T-helper 2 cell treated with Interferon-gamma antibody and Interleukin-4, amounts not matched to agents 100 ng/mL and 5 ng/mL, for 36 hours (primary cell): ENCODE results near the gene COL27A1. TPM values are rescaled to one million over a fixed set of nuclear protein-coding genes. Genes with fewer than 3 reads are reported as not detected.
"Not testable (repeated sequence)": the region's sequence is repeated elsewhere in the genome, so short reads cannot be mapped to it uniquely, and the experiment has no call there.

Source experiments
- intact Hi-C: fragments of 100-400 bp; cut with micrococcal nuclease; formaldehyde crosslinking; loops from one replicate; pipeline ENCODE4 v1.15.1; 2023
- total RNA-seq: library from RNA; stranded (reverse); gene quantifications from 2 replicates; pipeline ENCODE4 v1.2.3, GENCODE V29; 2022

Gene COL27A1
- total RNA-seq, 1 donor from 2014 or later: 0.50 TPM

- intact Hi-C loops: not testable (repeated sequence)
These were observed 178.4 kb downstream of the COL27A1 start for GRCh38 chr9:114333718-114334117.

DNA sequence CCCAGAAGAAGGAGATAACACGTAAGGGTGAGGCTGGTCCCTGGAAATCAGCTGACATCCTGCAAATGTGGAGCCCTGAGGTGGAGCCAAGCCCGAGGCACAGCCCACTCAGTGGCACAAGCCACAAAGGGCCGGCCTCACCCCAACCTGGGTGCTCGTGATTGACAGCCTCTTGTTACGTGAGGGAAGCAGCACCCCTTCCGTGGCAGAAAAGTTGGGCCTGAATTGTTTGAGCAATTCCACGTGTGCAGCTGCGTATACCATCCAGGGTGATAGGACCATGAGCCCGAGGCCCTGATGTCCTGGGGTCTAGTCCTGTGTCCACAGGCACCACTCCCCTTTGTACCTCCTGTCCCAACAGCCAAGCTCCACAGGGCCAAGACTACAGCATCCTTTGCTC lies 179.2 kb downstream of the COL27A1 start:
- intact Hi-C loops: no loop called here

DNA sequence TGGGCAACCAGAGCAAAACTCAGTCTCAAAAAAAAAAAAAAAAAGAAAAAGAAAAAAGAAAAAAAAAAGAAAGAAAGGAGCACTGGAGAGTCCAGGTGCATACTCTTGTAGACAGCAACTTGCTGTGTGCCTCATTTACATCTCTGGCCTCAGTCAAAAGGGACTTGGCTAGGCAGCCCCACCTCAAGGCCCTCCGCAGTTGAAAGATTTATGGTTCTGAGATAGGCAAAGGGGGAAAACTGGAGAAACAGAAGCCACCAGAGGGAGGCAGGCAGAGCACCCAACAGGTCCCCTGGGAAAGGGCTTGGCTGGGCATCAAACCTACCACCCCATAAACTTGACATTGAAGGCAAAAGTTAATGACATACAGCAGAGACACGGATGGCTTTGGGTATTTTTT lies 180.4 kb downstream of the COL27A1 start:
- intact Hi-C loops: no loop called here

DNA sequence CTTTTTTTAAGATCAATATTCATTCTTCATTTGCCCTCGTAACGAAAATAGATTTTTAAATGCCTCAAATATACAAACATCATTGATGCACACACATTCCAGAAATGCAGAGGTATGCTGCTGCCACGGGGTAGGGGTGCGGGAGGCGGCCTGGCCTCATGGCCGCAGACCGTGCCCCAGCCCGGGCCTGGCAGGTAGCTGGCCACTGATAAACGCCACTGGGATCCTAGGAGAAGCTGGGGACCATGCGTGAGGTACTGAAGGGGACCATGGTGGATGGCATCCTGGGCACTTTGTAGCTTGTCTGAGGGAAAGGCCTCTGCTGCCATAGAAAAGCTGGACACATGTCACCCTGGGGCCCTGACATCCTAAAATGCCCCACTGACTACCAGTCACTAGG lies 180.8 kb downstream of the COL27A1 start:
- intact Hi-C loops: no loop called here

- intact Hi-C loops: no loop called here
These were observed 181.5 kb downstream of the COL27A1 start for GRCh38 chr9:114336699-114337395.

DNA sequence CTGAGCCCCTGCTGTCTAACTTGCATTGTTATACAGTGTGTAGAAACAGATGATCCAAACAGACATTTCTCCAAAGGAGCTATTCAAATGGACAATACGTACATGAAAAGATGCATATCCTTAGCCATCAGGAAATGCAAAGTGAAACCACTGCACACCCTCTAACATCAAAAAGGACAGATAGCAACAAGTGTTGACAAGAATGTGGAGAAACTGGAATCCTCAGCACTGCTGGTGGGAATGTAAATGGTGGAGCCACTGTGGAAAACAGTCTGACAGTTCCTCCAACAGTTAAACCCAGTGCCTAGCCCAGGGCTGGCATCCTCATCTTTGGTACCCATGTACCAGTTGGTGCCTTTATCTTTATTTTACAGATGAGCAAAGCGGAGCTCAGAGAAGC lies 182.8 kb downstream of the COL27A1 start:
- intact Hi-C loops: loop anchor here (2.0 kb wide), 2 partner anchors 169 to 317 kb away; no protein-coding TSS in a partner anchor

GRCh38 chr9:114339130-114339908 lies 184.0 kb downstream of the COL27A1 start:
- intact Hi-C loops: loop anchor here (1.0 to 2.0 kb wide), 4 partner anchors 49 to 315 kb away; no protein-coding TSS in a partner anchor

DNA sequence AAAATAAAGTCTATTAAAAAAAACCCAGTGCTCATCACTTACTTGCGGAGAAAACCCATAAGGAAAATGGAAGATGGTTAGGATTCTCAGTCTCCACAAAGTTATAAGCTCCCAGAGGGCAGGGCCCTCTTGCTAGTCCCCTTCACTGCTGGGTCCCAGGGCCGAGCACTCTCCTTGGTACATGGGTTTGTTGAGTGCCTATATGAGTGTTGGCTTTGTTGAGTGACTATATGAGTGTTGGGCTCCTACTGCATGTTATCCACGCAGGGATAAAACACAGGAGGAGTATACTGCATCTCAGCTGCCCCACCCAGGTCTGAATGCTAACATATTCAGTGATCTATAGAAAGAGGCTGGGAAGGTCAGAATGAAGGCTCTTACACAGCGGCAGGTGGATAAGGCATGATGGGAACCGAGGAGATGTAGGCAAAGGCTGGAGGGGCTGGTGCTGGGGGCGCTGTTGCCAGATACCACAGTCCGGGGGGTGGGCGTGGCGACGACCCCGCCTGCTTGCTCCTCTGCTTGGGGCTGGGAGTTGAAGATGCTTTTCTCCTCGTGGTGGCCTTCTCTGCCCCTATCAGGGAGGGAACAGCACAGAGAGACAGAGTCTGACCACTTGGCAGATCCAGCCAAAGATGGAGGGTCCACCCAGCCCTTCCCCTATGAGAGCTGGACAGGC lies 186.0 kb downstream of the COL27A1 start:
- intact Hi-C loops: no loop called here

GRCh38 chr9:114341991-114342390 lies 186.7 kb downstream of the COL27A1 start:
- intact Hi-C loops: no loop called here

GRCh38 chr9:114342755-114343440 lies 187.6 kb downstream of the COL27A1 start:
- intact Hi-C loops: no loop called here

DNA sequence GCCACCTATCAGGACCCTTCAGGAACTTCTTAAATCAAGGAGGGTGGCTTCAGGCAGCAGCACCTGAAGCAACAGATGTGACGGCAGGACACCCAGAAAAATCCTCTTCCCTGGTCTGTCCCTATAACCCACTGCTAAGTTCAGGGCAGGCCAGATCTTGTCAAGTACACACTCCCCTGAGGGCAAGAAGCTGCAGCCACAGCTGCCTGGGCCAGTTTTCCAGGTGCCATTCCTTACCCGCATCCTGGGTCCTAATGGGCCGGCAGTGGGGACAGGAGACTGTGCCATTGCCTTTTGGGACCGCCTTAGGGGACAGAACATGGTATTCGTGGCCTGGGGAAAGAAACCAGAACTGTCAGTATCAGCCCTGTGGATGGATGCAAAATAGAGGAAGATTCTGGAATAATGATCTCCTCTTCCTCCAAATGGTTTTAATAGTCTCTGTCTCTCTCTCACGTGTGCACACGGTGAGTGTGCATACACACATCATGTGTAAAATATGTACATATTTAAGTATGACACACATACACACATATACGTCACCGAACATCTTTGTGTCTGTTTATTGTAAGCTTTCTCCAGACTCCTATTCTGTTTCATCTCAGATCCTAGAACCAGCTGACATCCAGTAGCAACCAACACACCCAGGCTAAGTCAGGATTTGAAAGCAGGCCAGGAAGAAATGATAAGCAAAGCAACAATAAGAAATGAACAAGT lies 188.3 kb downstream of the COL27A1 start:
- intact Hi-C loops: no loop called here

GRCh38 chr9:114344188-114344566 lies 188.8 kb downstream of the COL27A1 start:
- intact Hi-C loops: no loop called here

GRCh38 chr9:114344692-114345091 lies 189.4 kb downstream of the COL27A1 start:
- intact Hi-C loops: no loop called here

DNA sequence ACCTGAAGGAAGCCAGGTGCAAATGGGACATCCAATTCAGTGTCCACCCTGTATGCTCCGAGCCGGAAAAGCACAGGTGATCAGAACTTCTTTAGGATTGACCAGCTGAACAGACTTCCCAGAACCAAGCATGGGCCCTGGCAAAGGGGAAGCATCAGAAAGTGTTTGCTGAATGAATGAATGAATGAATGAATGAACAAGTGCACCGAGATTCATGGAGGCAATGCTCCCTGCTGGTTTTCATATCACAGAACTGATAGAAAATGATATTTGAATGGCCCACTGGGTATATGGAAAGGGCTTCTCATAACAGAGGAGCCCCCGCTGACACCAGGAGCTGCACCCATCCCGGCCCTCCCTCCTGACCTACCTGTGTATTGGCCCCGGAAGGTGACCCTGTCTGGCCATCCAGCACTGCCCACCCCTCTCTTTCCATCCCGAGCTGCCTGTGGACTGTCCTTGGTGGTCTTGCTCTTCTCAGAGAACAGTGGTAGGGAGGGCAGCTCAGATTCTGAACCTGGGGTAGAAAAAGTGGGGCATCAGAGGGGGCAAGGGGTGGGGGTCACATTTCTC lies 190.2 kb downstream of the COL27A1 start:
- intact Hi-C loops: no loop called here

DNA sequence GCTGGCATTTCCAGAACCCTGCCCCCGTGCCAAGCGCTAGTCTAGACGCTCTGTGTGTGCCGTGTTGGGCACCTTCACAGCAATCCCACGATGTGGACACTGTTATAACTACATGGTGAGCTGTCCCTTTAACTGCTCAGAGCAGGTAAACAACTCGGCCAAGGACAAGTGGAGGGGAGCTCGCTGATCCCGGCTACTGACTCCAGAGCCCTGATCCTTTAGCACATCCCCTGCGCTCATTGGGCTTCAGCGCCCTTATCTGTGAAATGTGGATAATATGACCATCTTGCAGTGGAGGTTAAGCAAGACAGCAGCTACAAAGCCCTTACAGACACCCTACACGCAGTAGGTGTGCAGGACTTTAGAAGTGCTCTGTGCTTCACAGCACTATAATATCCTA lies 190.8 kb downstream of the COL27A1 start:
- intact Hi-C loops: no loop called here

GRCh38 chr9:114347675-114348074 lies 192.3 kb downstream of the COL27A1 start:
- intact Hi-C loops: loop anchor here (2.0 kb wide), 1 partner anchor 37 kb away; no protein-coding TSS in a partner anchor

GRCh38 chr9:114348261-114348905 lies 193.0 kb downstream of the COL27A1 start:
- intact Hi-C loops: loop anchor here (2.0 kb wide), 1 partner anchor 36 kb away; no protein-coding TSS in a partner anchor

GRCh38 chr9:114348906-114349482 lies 193.7 kb downstream of the COL27A1 start:
- intact Hi-C loops: loop anchor here (2.0 kb wide), 1 partner anchor 36 kb away; no protein-coding TSS in a partner anchor
